ENCODE data around the gene PLA2G10.

- TF ChIP-seq, protein P1, sequence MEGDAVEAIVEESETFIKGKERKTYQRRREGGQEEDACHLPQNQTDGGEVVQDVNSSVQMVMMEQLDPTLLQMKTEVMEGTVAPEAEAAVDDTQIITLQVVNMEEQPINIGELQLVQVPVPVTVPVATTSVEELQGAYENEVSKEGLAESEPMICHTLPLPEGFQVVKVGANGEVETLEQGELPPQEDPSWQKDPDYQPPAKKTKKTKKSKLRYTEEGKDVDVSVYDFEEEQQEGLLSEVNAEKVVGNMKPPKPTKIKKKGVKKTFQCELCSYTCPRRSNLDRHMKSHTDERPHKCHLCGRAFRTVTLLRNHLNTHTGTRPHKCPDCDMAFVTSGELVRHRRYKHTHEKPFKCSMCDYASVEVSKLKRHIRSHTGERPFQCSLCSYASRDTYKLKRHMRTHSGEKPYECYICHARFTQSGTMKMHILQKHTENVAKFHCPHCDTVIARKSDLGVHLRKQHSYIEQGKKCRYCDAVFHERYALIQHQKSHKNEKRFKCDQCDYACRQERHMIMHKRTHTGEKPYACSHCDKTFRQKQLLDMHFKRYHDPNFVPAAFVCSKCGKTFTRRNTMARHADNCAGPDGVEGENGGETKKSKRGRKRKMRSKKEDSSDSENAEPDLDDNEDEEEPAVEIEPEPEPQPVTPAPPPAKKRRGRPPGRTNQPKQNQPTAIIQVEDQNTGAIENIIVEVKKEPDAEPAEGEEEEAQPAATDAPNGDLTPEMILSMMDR (IDR thresholded peaks at IDR 0.05): no peak
- TF ChIP-seq POLR2A (IDR thresholded peaks at IDR 0.05): no peak
Measured at GRCh38 chr16:14627078-14627477, 67.0 kb downstream of the PLA2G10 start.

Data from right lobe of liver (tissue), 4 donors.